NT2/D1 (cell line): ENCODE measurements around the gene CLASP1.

ENCODE experiments used
- SUZ12 ChIP-seq: IDR thresholded peaks from 2 replicates; pipeline ENCODE4 v1.6.1; 2011; ENCODE audit not compliant: insufficient read length, insufficient read depth; ENCODE audit errors: extremely low read depth
- YY1 ChIP-seq: IDR thresholded peaks from 2 replicates; pipeline ENCODE4 v1.6.1; 2011; ENCODE audit not compliant: insufficient read length, insufficient read depth

- TF ChIP-seq YY1 (no peak), SUZ12 (no peak)
Observed at GRCh38 chr2:121617042-121617599, 32.1 kb downstream of the CLASP1 start.
